Endothelial cell of umbilical vein (primary cell): ENCODE measurements around the gene ALG5. TPM values are rescaled to one million over a fixed set of nuclear protein-coding genes. Genes with fewer than 3 reads are reported as not detected.

Experiments
- BruUV-seq: library from RNA; stranded (reverse); fragments of 400-500 nt; replicated peaks from 2 replicates; lab custom pipeline; 2021; lab: Mats Ljungman, UMichigan
- CTCF ChIA-PET: fragments of 300-600, 350-600 bp; sonication (Branson Sonifier 250); formaldehyde crosslinking; loops from one replicate; lab custom pipeline; 2021; ENCODE audit warnings: antibody characterized with exemption, inconsistent platforms; lab: Charles Lee
- POLR2A ChIA-PET: fragments of 300-600, 350-600 bp; sonication (Branson Sonifier 250); formaldehyde crosslinking; loops from one replicate; lab custom pipeline; 2021; ENCODE audit warnings: antibody characterized with exemption, inconsistent platforms; lab: Charles Lee
- DNase-seq: peaks from one replicate; pipeline ENCODE4 v3.0.0-alpha.2; 2011; ENCODE audit warnings: low read depth, low spot score
- FAIRE-seq: peaks from 2 replicates; lab custom pipeline; 2011; peaks lifted over from hg19 to GRCh38; lab: Jason Lieb, UNC
- H2AFZ ChIP-seq: 2 replicates; pipeline ENCODE4 v1.6.0; 2012; ENCODE audit warnings: low read depth, low read length, control low read depth, inconsistent platforms
- H3K27ac ChIP-seq: 2 replicates; pipeline ENCODE4 v1.5.1; 2011; ENCODE audit warnings: low read depth, mild to moderate bottlenecking, control low read depth, low read length, moderate library complexity; ENCODE audit not compliant: insufficient read depth
- H3K27me3 ChIP-seq, 2 experiments: 2 replicates each; pipeline versions ENCODE4 v1.6.0 to v1.6.1; 2011; ENCODE audit warnings: low read length in 2 of 2, mixed read lengths in 1 of 2; ENCODE audit not compliant: control insufficient read depth in 2 of 2, insufficient read depth in 2 of 2
- H3K36me3 ChIP-seq, 2 experiments: 2 replicates in 1 of 2; 3 replicates in 1 of 2; pipeline ENCODE4 v1.5.1; 2011; ENCODE audit warnings: low read length in 2 of 2, mild to moderate bottlenecking in 1 of 2, moderate library complexity in 1 of 2; ENCODE audit not compliant: control insufficient read depth in 2 of 2, insufficient read depth in 2 of 2; ENCODE audit errors: extremely low read depth in 1 of 2
- H3K4me1 ChIP-seq: 3 replicates; pipeline ENCODE4 v1.5.1; 2011; ENCODE audit warnings: mild to moderate bottlenecking, low read length; ENCODE audit not compliant: control insufficient read depth, insufficient read depth; ENCODE audit errors: extremely low read depth
- H3K4me2 ChIP-seq: 2 replicates; pipeline ENCODE4 v1.6.1; 2011; ENCODE audit warnings: low read length, control low read depth, mixed read lengths; ENCODE audit not compliant: insufficient read depth
- H3K4me3 ChIP-seq, 3 experiments: fragments of 200-600 bp in 1 of 3; sonication (generic), shearing (Covaris generic) in 1 of 3; replicated peaks in 1 of 3; 2 replicates each; pipeline ENCODE4 v1.5.1; 2011 to 2016; ENCODE audit warnings: control low read depth in 3 of 3, low read length in 3 of 3, mild to moderate bottlenecking in 2 of 3, inconsistent platforms in 1 of 3, low read depth in 1 of 3, moderate library complexity in 1 of 3; ENCODE audit not compliant: insufficient read depth in 1 of 3
- H3K79me2 ChIP-seq: 2 replicates; pipeline ENCODE4 v1.6.0; 2012; ENCODE audit warnings: low read length, inconsistent platforms; ENCODE audit not compliant: control insufficient read depth, insufficient read depth
- H3K9ac ChIP-seq: replicated peaks from 2 replicates; pipeline ENCODE3; 2011; ENCODE audit warnings: low read length, control low read depth; ENCODE audit not compliant: insufficient read depth; ENCODE audit errors: extremely low read depth
- H3K9me1 ChIP-seq: replicated peaks from 3 replicates; pipeline ENCODE4 v1.6.0; 2011; ENCODE audit warnings: mild to moderate bottlenecking, low read length; ENCODE audit not compliant: control insufficient read depth, insufficient read depth; ENCODE audit errors: extremely low read depth
- H3K9me3 ChIP-seq: replicated peaks from 2 replicates; pipeline ENCODE4 v1.5.1; 2012; ENCODE audit warnings: low read length, inconsistent platforms; ENCODE audit not compliant: control insufficient read depth, insufficient read depth
- H4K20me1 ChIP-seq: replicated peaks from 2 replicates; pipeline ENCODE3; 2011; ENCODE audit warnings: mild to moderate bottlenecking, low read length; ENCODE audit not compliant: control insufficient read depth, insufficient read depth; ENCODE audit errors: extremely low read depth
- EZH2 ChIP-seq: IDR thresholded peaks from 2 replicates; pipeline ENCODE4 v1.6.1; 2012; ENCODE audit warnings: borderline replicate concordance, low read depth, mild to moderate bottlenecking, moderate library complexity, low read length, inconsistent platforms; ENCODE audit not compliant: severe bottlenecking
- FOS ChIP-seq: IDR thresholded peaks from 2 replicates; pipeline ENCODE4 v1.6.1; 2011; ENCODE audit warnings: mild to moderate bottlenecking, low read length, moderate library complexity, borderline replicate concordance; ENCODE audit not compliant: insufficient read depth
- GATA2 ChIP-seq: IDR thresholded peaks from 2 replicates; pipeline ENCODE4 v1.7.0; 2011; ENCODE audit warnings: low read depth, mild to moderate bottlenecking, moderate library complexity, mixed read lengths, low read length; ENCODE audit not compliant: insufficient read length, insufficient read depth
- JUN ChIP-seq: IDR thresholded peaks from 2 replicates; pipeline ENCODE4 v1.6.1; 2011; ENCODE audit warnings: borderline replicate concordance, low read depth; ENCODE audit not compliant: insufficient read length, insufficient read depth
- MYC ChIP-seq: IDR thresholded peaks from one replicate; pipeline ENCODE4 v1.6.1; 2011; ENCODE audit warnings: mild to moderate bottlenecking, low read depth, low read length
- POLR2A ChIP-seq: IDR thresholded peaks from 2 replicates; pipeline ENCODE4 v1.6.1; 2012; ENCODE audit warnings: low read depth, mild to moderate bottlenecking, control low read depth, low read length
- POLR2AphosphoS5 ChIP-seq: IDR thresholded peaks from 2 replicates; pipeline ENCODE4 v1.6.1; 2012; ENCODE audit warnings: low read depth, mild to moderate bottlenecking, control low read depth, low read length, moderate library complexity; ENCODE audit not compliant: insufficient read depth
- dilution Hi-C: fragments of 300-500 bp; cut with MboI; formaldehyde crosslinking; loops from one replicate; pipeline ENCODE4 v1.15.0; 2019; ENCODE audit warnings: low sequenced_read_pairs; ENCODE audit not compliant: extremely low pct_ligation_motif_present
- intact Hi-C: fragments of 100-400 bp; cut with micrococcal nuclease; formaldehyde crosslinking; loops from one replicate; pipeline ENCODE4 v1.10.0; 2022
- polyA plus RNA-seq, 4 experiments: library from polyadenylated mRNA; depleted of rRNA in 3 of 4; stranded (reverse) in 3 of 4; unstranded in 1 of 4; fragments of >200 nt; gene quantifications; 2 replicates each; pipeline versions ENCODE4 v1.2.1 to v1.2.3, GENCODE V29; 2011 to 2012; ENCODE audit warnings: missing spikeins in 1 of 4
- total RNA-seq: library from RNA; stranded (reverse); gene quantifications from 2 replicates; pipeline ENCODE4 v1.2.3, GENCODE V29; 2021
- TF ChIP-seq, protein P1 (sequence below): IDR thresholded peaks from 2 replicates; pipeline ENCODE4 v1.6.1; 2011; ENCODE audit not compliant: insufficient read depth, insufficient read length
- TF ChIP-seq, protein P2 (sequence below), 2 donors: IDR thresholded peaks; 1 replicate in 1 of 2; 2 replicates in 1 of 2; pipeline ENCODE4 v1.5.1; 2011; ENCODE audit warnings: low read length in 2 of 2, mild to moderate bottlenecking in 2 of 2, moderate library complexity in 2 of 2, control low read depth in 1 of 2, inconsistent platforms in 1 of 2, low read depth in 1 of 2; ENCODE audit not compliant: insufficient read depth in 1 of 2; ENCODE audit errors: extremely low read depth in 1 of 2

Gene ALG5
- total and polyA plus RNA-seq, 2 donors (not counting 3 experiments of a cell fraction or from before 2014, with no cell fraction given): 24.4 to 29.3 TPM

DNA sequence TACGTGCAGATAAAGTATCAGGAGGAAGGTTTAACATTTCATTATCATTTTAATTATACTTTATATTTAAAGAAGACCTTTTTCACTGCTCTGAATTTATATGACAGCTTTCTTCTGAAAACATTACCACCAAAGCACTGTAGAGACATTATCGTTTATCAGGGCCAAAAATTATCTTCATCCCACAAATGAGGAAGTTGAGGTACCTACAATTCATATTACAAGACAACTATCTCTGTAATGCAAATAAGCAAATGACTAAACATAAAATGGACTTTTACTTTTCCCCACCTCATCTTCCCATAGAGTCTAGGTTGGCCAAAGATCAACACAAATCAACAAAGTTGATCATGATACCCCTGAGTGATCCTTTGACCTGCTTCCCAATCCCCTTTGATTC lies 48.2 kb downstream of the ALG5 start:
- Histone ChIP-seq H3K27ac (no peak overlapping the region), H3K36me3 (no peaks in the 10 kb centered on the region), H3K9me3 (no peaks in the 10 kb centered on the region), H2AFZ (no peak overlapping the region), H3K27me3 (no peaks in the 10 kb centered on the region), H3K4me1 (peaks cover 34% of the 10 kb centered on the region), H3K9me1 (no peaks in the 10 kb centered on the region), H4K20me1 (no peaks in the 10 kb centered on the region), H3K79me2 (no peaks in the 10 kb centered on the region), H3K9ac (no peak overlapping the region), H3K4me2 (no peak overlapping the region), H3K4me3 (no peak overlapping the region)
- ChIA-PET POLR2A (no interaction called here), CTCF (interaction anchor here (2.2 to 2.4 kb wide), 2 partner anchors 17 to 30 kb away, joined by 6 to 10 read pairs; no protein-coding TSS in a partner anchor)
- BruUV-seq: no TSS peak
- intact Hi-C loops: no loop called here
- FAIRE-seq (no peak), DNase-seq (no peak)
- TF ChIP-seq JUN (no peak), EZH2 (no peak), POLR2A (no peak), GATA2 (no peak), POLR2AphosphoS5 (no peak), FOS (no peak), MYC (no peak)
- TF ChIP-seq, protein P1, sequence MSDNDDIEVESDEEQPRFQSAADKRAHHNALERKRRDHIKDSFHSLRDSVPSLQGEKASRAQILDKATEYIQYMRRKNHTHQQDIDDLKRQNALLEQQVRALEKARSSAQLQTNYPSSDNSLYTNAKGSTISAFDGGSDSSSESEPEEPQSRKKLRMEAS: no peak
- TF ChIP-seq, protein P2, sequence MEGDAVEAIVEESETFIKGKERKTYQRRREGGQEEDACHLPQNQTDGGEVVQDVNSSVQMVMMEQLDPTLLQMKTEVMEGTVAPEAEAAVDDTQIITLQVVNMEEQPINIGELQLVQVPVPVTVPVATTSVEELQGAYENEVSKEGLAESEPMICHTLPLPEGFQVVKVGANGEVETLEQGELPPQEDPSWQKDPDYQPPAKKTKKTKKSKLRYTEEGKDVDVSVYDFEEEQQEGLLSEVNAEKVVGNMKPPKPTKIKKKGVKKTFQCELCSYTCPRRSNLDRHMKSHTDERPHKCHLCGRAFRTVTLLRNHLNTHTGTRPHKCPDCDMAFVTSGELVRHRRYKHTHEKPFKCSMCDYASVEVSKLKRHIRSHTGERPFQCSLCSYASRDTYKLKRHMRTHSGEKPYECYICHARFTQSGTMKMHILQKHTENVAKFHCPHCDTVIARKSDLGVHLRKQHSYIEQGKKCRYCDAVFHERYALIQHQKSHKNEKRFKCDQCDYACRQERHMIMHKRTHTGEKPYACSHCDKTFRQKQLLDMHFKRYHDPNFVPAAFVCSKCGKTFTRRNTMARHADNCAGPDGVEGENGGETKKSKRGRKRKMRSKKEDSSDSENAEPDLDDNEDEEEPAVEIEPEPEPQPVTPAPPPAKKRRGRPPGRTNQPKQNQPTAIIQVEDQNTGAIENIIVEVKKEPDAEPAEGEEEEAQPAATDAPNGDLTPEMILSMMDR (IDR thresholded peaks at IDR 0.05; ENCODE audit: extremely low read depth in 1 of 2, insufficient read depth in 1 of 2, low read depth in 1 of 2, low read length in 2 of 2): no peak
- dilution Hi-C loops: no loop called here
